A549 (cell line): ENCODE measurements around the gene B3GNT2. TPM values are rescaled to one million over a fixed set of nuclear protein-coding genes. Genes with fewer than 3 reads are reported as not detected.

ENCODE experiments used
- ATAC-seq, 2 experiments: fragments of 200-7000 bp in 1 of 2; fragments of >200 bp in 1 of 2; cut with Nextera tagmentation in 1 of 2; cut with Tn5 transposase in 1 of 2; 3 replicates each; pipeline versions ENCODE4 v1.8.0 to v1.9.1; 2018 to 2020; ENCODE audit warnings: mild to moderate bottlenecking in 1 of 2, moderate library complexity in 1 of 2
- CTCF ChIA-PET: fragments of 300-600 bp; sonication (Branson Sonifier 250); formaldehyde crosslinking; extraction: SDS; loops from one replicate; lab custom pipeline; 2021; ENCODE audit warnings: antibody characterized with exemption, inconsistent platforms; lab: Yijun Ruan, JAX
- POLR2A ChIA-PET: fragments of 350-600 bp; formaldehyde crosslinking; extraction: SDS; loops from one replicate; lab custom pipeline; 2021; ENCODE audit warnings: antibody characterized with exemption, inconsistent platforms; lab: Yijun Ruan, JAX
- DNase-seq, 2 experiments: peaks; one replicate each; pipeline versions ENCODE4 v3.0.0 to v3.0.0-alpha.2; 2011 to 2016; ENCODE audit warnings: low read depth in 1 of 2, low spot score in 1 of 2
- FAIRE-seq: peaks from 2 replicates; lab custom pipeline; 2011; peaks lifted over from hg19 to GRCh38; lab: Jason Lieb, UNC
- H3K27ac ChIP-seq, 2 experiments: fragments of >200 bp; sonication (Bioruptor Twin); formaldehyde crosslinking; 3 replicates each; pipeline ENCODE4 v1.5.1; 2016 to 2017
- H3K4me1 ChIP-seq: fragments of >200 bp; sonication (Bioruptor Twin); formaldehyde crosslinking; 3 replicates; pipeline ENCODE4 v1.6.1; 2016
- H3K4me2 ChIP-seq: fragments of >200 bp; sonication (Bioruptor Twin); formaldehyde crosslinking; 3 replicates; pipeline ENCODE4 v1.6.1; 2016
- H3K4me3 ChIP-seq: fragments of >200 bp; sonication (Bioruptor Twin); formaldehyde crosslinking; 3 replicates; pipeline ENCODE4 v1.5.1; 2016
- H3K9me3 ChIP-seq: fragments of >200 bp; sonication (Bioruptor Twin); formaldehyde crosslinking; 3 replicates; pipeline ENCODE4 v1.6.1; 2016
- ATOH8 ChIP-seq: fragments of 250-450 bp; sonication (Bioruptor Pico); IDR thresholded peaks from 2 replicates; pipeline ENCODE4 v1.5.0; 2020; ENCODE audit warnings: low read depth, mild to moderate bottlenecking, moderate library complexity
- BCL3 ChIP-seq: fragments of >200 bp; sonication (Bioruptor Twin); formaldehyde crosslinking; IDR thresholded peaks from 3 replicates; pipeline ENCODE4 v1.6.1; 2016
- CBX8 ChIP-seq: fragments of 200-600 bp; sonication (generic); IDR thresholded peaks from 2 replicates; pipeline ENCODE4 v1.6.1; 2016
- CEBPB ChIP-seq, 2 experiments: fragments of >200 bp in 1 of 2; sonication (Bioruptor Twin) in 1 of 2; formaldehyde crosslinking in 1 of 2; IDR thresholded peaks; 2 replicates each; pipeline ENCODE4 v1.6.1; 2012 to 2016
- CHD2 ChIP-seq: fragments of 150-350 bp; IDR thresholded peaks from 2 replicates; pipeline ENCODE4 v1.6.1; 2014; ENCODE audit warnings: low read length; ENCODE audit not compliant: partially characterized antibody
- EHF ChIP-seq: fragments of 250-450 bp; sonication (Bioruptor Pico); IDR thresholded peaks from 2 replicates; pipeline ENCODE4 v1.5.0; 2020; ENCODE audit warnings: mild to moderate bottlenecking
- ESRRA ChIP-seq: fragments of 150-350 bp; IDR thresholded peaks from 2 replicates; pipeline ENCODE4 v1.6.1; 2014; ENCODE audit warnings: mild to moderate bottlenecking, low read length, borderline replicate concordance
- FOSB ChIP-seq: fragments of 250-450 bp; sonication (Bioruptor Pico); IDR thresholded peaks from 2 replicates; pipeline ENCODE4 v1.5.0; 2020; ENCODE audit warnings: mild to moderate bottlenecking, moderate library complexity
- FOXS1 ChIP-seq: fragments of 250-450 bp; sonication (Bioruptor Pico); IDR thresholded peaks from 2 replicates; pipeline ENCODE4 v1.5.0; 2020; ENCODE audit warnings: mild to moderate bottlenecking, moderate library complexity
- HEYL ChIP-seq: fragments of 250-450 bp; sonication (Bioruptor Pico); IDR thresholded peaks from 2 replicates; pipeline ENCODE4 v1.8.0; 2021; ENCODE audit warnings: mild to moderate bottlenecking, moderate library complexity
- HOXB13 ChIP-seq: fragments of 250-450 bp; sonication (Bioruptor Pico); IDR thresholded peaks from 2 replicates; pipeline ENCODE4 v1.5.0; 2020; ENCODE audit warnings: low read depth, mild to moderate bottlenecking, moderate library complexity
- KDM1A ChIP-seq: fragments of 200-600 bp; sonication (generic); IDR thresholded peaks from 2 replicates; pipeline ENCODE4 v1.6.1; 2016; ENCODE audit warnings: low read depth, mild to moderate bottlenecking
- MAZ ChIP-seq: fragments of 150-350 bp; IDR thresholded peaks from 2 replicates; pipeline ENCODE4 v1.6.1; 2014; ENCODE audit warnings: antibody characterized with exemption, low read depth, low read length, borderline replicate concordance
- MYC ChIP-seq: IDR thresholded peaks from 2 replicates; pipeline ENCODE4 v1.6.1; 2012; ENCODE audit warnings: mild to moderate bottlenecking, inconsistent platforms, low read length, improper control_type of control experiment, borderline replicate concordance
- PHF8 ChIP-seq: fragments of 200-600 bp; sonication (generic); IDR thresholded peaks from 2 replicates; pipeline ENCODE4 v1.6.1; 2016; ENCODE audit warnings: low read depth, mild to moderate bottlenecking, antibody characterized with exemption, moderate library complexity, borderline replicate concordance
- RAD21 ChIP-seq, 2 experiments: fragments of >200 bp in 1 of 2; sonication (Bioruptor Twin) in 1 of 2; formaldehyde crosslinking in 1 of 2; IDR thresholded peaks in 1 of 2; conservative IDR thresholded peaks in 1 of 2; 2 replicates in 1 of 2; 3 replicates in 1 of 2; pipeline ENCODE4 v1.6.1; 2012 to 2018; ENCODE audit warnings: inconsistent platforms in 1 of 2
- RNF2 ChIP-seq: fragments of 200-600 bp; sonication (generic); IDR thresholded peaks from 2 replicates; pipeline ENCODE4 v1.6.1; 2016; ENCODE audit warnings: low read depth, mild to moderate bottlenecking, antibody characterized with exemption, moderate library complexity, borderline replicate concordance
- SMC3 ChIP-seq: fragments of >200 bp; sonication (Bioruptor Twin); formaldehyde crosslinking; IDR thresholded peaks from 3 replicates; pipeline ENCODE4 v1.6.1; 2018; ENCODE audit warnings: inconsistent platforms
- SREBF2 ChIP-seq: fragments of 450-650 bp; IDR thresholded peaks from 2 replicates; pipeline ENCODE4 v1.6.1; 2014; ENCODE audit warnings: mild to moderate bottlenecking, moderate library complexity
- TFCP2L1 ChIP-seq: fragments of 250-450 bp; sonication (Bioruptor Pico); IDR thresholded peaks from 2 replicates; pipeline ENCODE4 v1.5.0; 2021; ENCODE audit warnings: mild to moderate bottlenecking
- TP53 ChIP-seq: fragments of 250-450 bp; sonication (Bioruptor Pico); IDR thresholded peaks from 2 replicates; pipeline ENCODE4 v1.5.0; 2021; ENCODE audit warnings: mild to moderate bottlenecking, moderate library complexity
- ZC3H11A ChIP-seq: fragments of 450-650 bp; IDR thresholded peaks from 2 replicates; pipeline ENCODE4 v1.6.1; 2014; ENCODE audit warnings: antibody characterized with exemption, mild to moderate bottlenecking
- ZNF302 ChIP-seq: fragments of 250-450 bp; sonication (Bioruptor Pico); IDR thresholded peaks from 2 replicates; pipeline ENCODE4 v1.9.0; 2021; ENCODE audit warnings: inconsistent platforms, mild to moderate bottlenecking, moderate library complexity
- WGBS: methylation state at CpG from one replicate; pipeline ENCODE4 v1.1.6; 2017; ENCODE audit errors: missing lambda C conversion rate; 5-methylcytosine and 5-hydroxymethylcytosine counted together
- polyA plus RNA-seq, 4 experiments: library from polyadenylated mRNA; depleted of rRNA in 3 of 4; stranded (reverse); fragments of >200 nt; fragmentation: RNase III in 1 of 4; extraction: RNeasy Plus Mini Kit Qiagen cat#74134 plus additional on column Dnase treatment in 1 of 4; gene quantifications; 2 replicates in 3 of 4; 3 replicates in 1 of 4; pipeline ENCODE4 v1.2.3, GENCODE V29; 2011 to 2017
- TF ChIP-seq, protein P1 (sequence below): IDR thresholded peaks from 2 replicates; pipeline ENCODE4 v1.6.1; 2012
- TF ChIP-seq, protein P2 (sequence below): fragments of 450-650 bp; IDR thresholded peaks from 2 replicates; pipeline ENCODE4 v1.6.1; 2014; ENCODE audit warnings: antibody characterized with exemption
- TF ChIP-seq, protein P3 (sequence below): fragments of 250-450 bp; sonication (Bioruptor Pico); IDR thresholded peaks from 2 replicates; pipeline ENCODE4 v1.5.0; 2021; ENCODE audit warnings: mild to moderate bottlenecking, moderate library complexity, borderline replicate concordance

Gene B3GNT2
- polyA plus RNA-seq, 2 of the 4 experiments (the other 2 are of a cell fraction) = 21.3 to 29.4 TPM

DNA sequence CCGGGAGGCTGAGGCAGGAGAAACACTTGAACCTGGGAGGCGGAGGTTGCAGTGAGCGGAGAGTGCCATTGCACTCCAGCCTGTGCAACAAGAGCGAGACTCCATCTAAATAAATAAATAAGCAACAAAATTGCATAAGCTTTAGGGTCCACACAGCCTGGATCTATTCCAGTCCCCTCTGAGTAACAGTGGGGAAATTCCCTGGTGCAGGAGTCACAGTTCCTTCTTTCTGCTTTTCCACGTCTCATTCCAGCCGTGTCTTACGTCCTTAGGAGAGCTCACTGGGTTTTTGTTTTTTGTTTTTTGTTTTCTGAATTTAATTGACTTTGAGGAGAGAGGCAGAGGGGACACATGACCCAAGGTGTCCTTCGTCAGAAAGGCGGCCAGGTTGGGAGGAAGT, 44.6 kb downstream of the B3GNT2 start:
- 91% methylated on average over 9 of the region's 9 CpGs for WGBS
- FAIRE-seq = no peak
- Histone ChIP-seq H3K4me1 (no peaks in the 10 kb centered on the region), H3K4me3 (no peak overlapping the region), H3K9me3 (no peaks in the 10 kb centered on the region), H3K4me2 (no peak overlapping the region), H3K27ac (no peak overlapping the region)
- ChIA-PET CTCF (no interaction called here), POLR2A (no interaction called here)
- no peak for ATAC-seq
- no peak for DNase-seq
- TF ChIP-seq FOSB (no peak), ZC3H11A (no peak), TP53 (CRISPR knock-in tag) (no peak), FOXS1 (CRISPR knock-in tag) (no peak), KDM1A (no peak), MAZ (no peak), PHF8 (no peak), SMC3 (no peak), SREBF2 (no peak), CBX8 (no peak)
- TF ChIP-seq, protein P1, sequence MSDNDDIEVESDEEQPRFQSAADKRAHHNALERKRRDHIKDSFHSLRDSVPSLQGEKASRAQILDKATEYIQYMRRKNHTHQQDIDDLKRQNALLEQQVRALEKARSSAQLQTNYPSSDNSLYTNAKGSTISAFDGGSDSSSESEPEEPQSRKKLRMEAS = no peak
- TF ChIP-seq, protein P2, sequence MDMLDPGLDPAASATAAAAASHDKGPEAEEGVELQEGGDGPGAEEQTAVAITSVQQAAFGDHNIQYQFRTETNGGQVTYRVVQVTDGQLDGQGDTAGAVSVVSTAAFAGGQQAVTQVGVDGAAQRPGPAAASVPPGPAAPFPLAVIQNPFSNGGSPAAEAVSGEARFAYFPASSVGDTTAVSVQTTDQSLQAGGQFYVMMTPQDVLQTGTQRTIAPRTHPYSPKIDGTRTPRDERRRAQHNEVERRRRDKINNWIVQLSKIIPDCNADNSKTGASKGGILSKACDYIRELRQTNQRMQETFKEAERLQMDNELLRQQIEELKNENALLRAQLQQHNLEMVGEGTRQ = no peak

- ATAC-seq (no peak), DNase-seq (no peak), FAIRE-seq (no peak)
- Histone ChIP-seq H3K9me3 (no peaks in the 10 kb centered on the region), H3K4me3 (no peak overlapping the region), H3K27ac (no peak overlapping the region), H3K4me2 (no peak overlapping the region), H3K4me1 (no peaks in the 10 kb centered on the region)
- TF ChIP-seq, protein P1 = no peak
- TF ChIP-seq RAD21 (conservative IDR thresholded peaks at IDR 0.05 in 1 of 2, IDR thresholded peaks at IDR 0.05 in 1 of 2) (no peak), BCL3 (no peak), ESRRA (no peak), ZNF302 (CRISPR knock-in tag) (no peak)
- WGBS = 65% methylated on average over 6 of the region's 6 CpGs
- ChIA-PET CTCF (interaction anchor here (1.4 kb wide), 1 partner anchor 14 kb away, joined by 3 read pairs; no protein-coding TSS in a partner anchor), POLR2A (no interaction called here)
Measured at GRCh38 chr2:62243983-62244382, 48.1 kb downstream of the B3GNT2 start.

- Histone ChIP-seq H3K4me3 (no peak overlapping the region), H3K9me3 (no peaks in the 10 kb centered on the region), H3K27ac (no peak overlapping the region), H3K4me1 (no peaks in the 10 kb centered on the region), H3K4me2 (no peak overlapping the region)
- FAIRE-seq (no peak), DNase-seq (no peak), ATAC-seq (no peak)
- no peak for TF ChIP-seq SREBF2
- no peak for TF ChIP-seq EHF (CRISPR knock-in tag)
- TF ChIP-seq PHF8 = no peak
- TF ChIP-seq TFCP2L1 (CRISPR knock-in tag) = no peak
- no peak for TF ChIP-seq CHD2
- TF ChIP-seq RNF2 = no peak
- no peak for TF ChIP-seq FOXS1 (CRISPR knock-in tag)
- no peak for TF ChIP-seq BCL3
- TF ChIP-seq FOSB = no peak
- no peak for TF ChIP-seq HOXB13 (CRISPR knock-in tag)
- TF ChIP-seq CBX8 = no peak
- TF ChIP-seq, protein P3, sequence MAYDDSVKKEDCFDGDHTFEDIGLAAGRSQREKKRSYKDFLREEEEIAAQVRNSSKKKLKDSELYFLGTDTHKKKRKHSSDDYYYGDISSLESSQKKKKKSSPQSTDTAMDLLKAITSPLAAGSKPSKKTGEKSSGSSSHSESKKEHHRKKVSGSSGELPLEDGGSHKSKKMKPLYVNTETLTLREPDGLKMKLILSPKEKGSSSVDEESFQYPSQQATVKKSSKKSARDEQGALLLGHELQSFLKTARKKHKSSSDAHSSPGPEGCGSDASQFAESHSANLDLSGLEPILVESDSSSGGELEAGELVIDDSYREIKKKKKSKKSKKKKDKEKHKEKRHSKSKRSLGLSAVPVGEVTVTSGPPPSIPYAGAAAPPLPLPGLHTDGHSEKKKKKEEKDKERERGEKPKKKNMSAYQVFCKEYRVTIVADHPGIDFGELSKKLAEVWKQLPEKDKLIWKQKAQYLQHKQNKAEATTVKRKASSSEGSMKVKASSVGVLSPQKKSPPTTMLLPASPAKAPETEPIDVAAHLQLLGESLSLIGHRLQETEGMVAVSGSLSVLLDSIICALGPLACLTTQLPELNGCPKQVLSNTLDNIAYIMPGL (CRISPR knock-in tag) = no peak
- TF ChIP-seq ZNF302 (CRISPR knock-in tag) = no peak
- no peak for TF ChIP-seq SMC3
- no peak for TF ChIP-seq ZC3H11A
- no peak for TF ChIP-seq HEYL (CRISPR knock-in tag)
- no peak for TF ChIP-seq ATOH8 (CRISPR knock-in tag)
- TF ChIP-seq CEBPB (IDR thresholded peaks at IDR 0.05) = no peak
- TF ChIP-seq MYC = no peak
- WGBS = 60% methylated on average over 3 of the region's 3 CpGs
- CTCF ChIA-PET = no interaction called here
- POLR2A ChIA-PET = no interaction called here
Measured at GRCh38 chr2:62248226-62248625, 52.3 kb downstream of the B3GNT2 start.
